ENCODE results near the gene ZFP92.
A peak's percentile ranks its signal among the peaks of the same experiment; 100 is the strongest.

ZFP92 gene

DNA sequence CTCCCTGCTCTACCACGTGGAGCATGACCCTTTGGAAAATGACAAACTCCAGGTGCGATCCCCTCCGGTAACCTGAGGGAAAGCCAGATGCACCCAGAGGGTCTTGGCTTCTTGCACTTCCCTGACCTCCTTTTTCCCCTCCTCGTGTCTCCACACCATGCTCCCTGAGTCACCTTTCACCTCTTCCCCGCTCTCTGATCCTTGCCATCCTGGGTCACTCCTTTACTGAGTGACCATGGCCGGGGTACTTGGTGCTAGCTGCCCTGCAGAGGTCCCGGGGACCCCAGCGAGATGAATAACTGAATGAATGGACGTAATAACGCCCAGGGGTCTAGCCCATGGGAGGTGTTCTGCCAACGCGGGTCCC is 401 bp upstream of the ZFP92 start:
- Histone ChIP-seq H2AFZ (ENCODE audit: low read depth, low read length, severe bottlenecking) (no peak overlapping the region), H3K4me3 (ENCODE audit: insufficient read depth, low read length, poor library complexity, severe bottlenecking) (no peak overlapping the region), H3K9me3 (ENCODE audit: insufficient read depth, low read length) (no peaks in the 10 kb centered on the region), H3F3A (ENCODE audit: insufficient read depth) (no peaks in the 10 kb centered on the region), H3K9ac (ENCODE audit: low read length) (no peak overlapping the region), H3K79me2 (ENCODE audit: insufficient read depth, low read length) (no peaks in the 10 kb centered on the region), H3K9me2 (replicated peaks; ENCODE audit: insufficient read depth, low read length) (no peaks in the 10 kb centered on the region), H3K36me3 (ENCODE audit: low read length) (no peaks in the 10 kb centered on the region), H4K20me1 (ENCODE audit: low read depth, low read length) (no peaks in the 10 kb centered on the region), H3K4me2 (ENCODE audit: low read depth, low read length, poor library complexity, severe bottlenecking) (no peak overlapping the region), H3K27ac (ENCODE audit: low read depth, low read length) (no peak overlapping the region), H3K27me3 (ENCODE audit: low read length) (no peaks in the 10 kb centered on the region)
- TF ChIP-seq EZH2phosphoT487 (conservative IDR thresholded peaks at IDR 0.05; ENCODE audit: low read length): no peak
- TF ChIP-seq, protein P1, sequence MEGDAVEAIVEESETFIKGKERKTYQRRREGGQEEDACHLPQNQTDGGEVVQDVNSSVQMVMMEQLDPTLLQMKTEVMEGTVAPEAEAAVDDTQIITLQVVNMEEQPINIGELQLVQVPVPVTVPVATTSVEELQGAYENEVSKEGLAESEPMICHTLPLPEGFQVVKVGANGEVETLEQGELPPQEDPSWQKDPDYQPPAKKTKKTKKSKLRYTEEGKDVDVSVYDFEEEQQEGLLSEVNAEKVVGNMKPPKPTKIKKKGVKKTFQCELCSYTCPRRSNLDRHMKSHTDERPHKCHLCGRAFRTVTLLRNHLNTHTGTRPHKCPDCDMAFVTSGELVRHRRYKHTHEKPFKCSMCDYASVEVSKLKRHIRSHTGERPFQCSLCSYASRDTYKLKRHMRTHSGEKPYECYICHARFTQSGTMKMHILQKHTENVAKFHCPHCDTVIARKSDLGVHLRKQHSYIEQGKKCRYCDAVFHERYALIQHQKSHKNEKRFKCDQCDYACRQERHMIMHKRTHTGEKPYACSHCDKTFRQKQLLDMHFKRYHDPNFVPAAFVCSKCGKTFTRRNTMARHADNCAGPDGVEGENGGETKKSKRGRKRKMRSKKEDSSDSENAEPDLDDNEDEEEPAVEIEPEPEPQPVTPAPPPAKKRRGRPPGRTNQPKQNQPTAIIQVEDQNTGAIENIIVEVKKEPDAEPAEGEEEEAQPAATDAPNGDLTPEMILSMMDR (IDR thresholded peaks at IDR 0.05; ENCODE audit: insufficient read depth, low read length, poor library complexity, severe bottlenecking): no peak

DNA sequence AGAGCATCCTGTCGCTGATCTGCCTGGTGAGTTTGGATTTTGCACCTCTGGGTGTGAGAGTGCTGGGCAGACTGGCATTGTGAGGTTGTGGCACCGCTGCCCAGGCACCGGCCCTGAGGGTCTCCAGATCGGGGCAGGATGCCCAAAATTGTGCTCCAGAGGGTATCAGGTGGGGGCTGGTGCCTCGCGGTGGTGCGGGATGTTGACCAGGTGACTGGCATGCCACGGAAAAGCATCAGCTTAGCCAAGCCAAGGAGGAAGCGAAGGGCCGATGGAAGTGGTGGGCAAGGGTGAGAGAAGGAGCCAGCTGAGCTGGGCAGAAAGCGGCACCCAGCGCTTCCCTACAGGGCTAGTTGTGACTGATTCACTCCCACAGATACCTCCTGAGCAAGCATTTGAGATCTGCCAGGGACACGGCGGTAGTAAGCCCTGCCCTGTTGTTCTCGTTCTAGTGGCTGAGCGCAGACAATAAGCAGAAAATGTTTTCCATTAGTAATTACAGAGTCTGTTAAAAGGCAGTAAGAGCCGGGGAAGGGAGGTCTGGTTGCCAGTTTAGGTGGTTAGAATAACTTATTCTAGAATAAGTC is 809 bp downstream of the ZFP92 start:
- Histone ChIP-seq H3K4me3 (ENCODE audit: insufficient read depth, low read length, poor library complexity, severe bottlenecking) (no peak overlapping the region), H2AFZ (ENCODE audit: low read depth, low read length, severe bottlenecking) (no peak overlapping the region), H3K27me3 (ENCODE audit: low read length) (no peaks in the 10 kb centered on the region), H3K4me2 (ENCODE audit: low read depth, low read length, poor library complexity, severe bottlenecking) (peak overlapping the region; percentile 35), H3K9me3 (ENCODE audit: insufficient read depth, low read length) (no peaks in the 10 kb centered on the region), H3K9ac (ENCODE audit: low read length) (no peak overlapping the region), H3K27ac (ENCODE audit: low read depth, low read length) (no peak overlapping the region), H4K20me1 (ENCODE audit: low read depth, low read length) (no peaks in the 10 kb centered on the region), H3K79me2 (ENCODE audit: insufficient read depth, low read length) (no peaks in the 10 kb centered on the region), H3F3A (ENCODE audit: insufficient read depth) (no peaks in the 10 kb centered on the region), H3K36me3 (ENCODE audit: low read length) (no peaks in the 10 kb centered on the region), H3K9me2 (replicated peaks; ENCODE audit: insufficient read depth, low read length) (no peaks in the 10 kb centered on the region)
- no peak for TF ChIP-seq EZH2phosphoT487 (conservative IDR thresholded peaks at IDR 0.05; ENCODE audit: low read length)
- TF ChIP-seq, protein P1 (IDR thresholded peaks at IDR 0.05; ENCODE audit: insufficient read depth, low read length, poor library complexity, severe bottlenecking): no peak

DNA sequence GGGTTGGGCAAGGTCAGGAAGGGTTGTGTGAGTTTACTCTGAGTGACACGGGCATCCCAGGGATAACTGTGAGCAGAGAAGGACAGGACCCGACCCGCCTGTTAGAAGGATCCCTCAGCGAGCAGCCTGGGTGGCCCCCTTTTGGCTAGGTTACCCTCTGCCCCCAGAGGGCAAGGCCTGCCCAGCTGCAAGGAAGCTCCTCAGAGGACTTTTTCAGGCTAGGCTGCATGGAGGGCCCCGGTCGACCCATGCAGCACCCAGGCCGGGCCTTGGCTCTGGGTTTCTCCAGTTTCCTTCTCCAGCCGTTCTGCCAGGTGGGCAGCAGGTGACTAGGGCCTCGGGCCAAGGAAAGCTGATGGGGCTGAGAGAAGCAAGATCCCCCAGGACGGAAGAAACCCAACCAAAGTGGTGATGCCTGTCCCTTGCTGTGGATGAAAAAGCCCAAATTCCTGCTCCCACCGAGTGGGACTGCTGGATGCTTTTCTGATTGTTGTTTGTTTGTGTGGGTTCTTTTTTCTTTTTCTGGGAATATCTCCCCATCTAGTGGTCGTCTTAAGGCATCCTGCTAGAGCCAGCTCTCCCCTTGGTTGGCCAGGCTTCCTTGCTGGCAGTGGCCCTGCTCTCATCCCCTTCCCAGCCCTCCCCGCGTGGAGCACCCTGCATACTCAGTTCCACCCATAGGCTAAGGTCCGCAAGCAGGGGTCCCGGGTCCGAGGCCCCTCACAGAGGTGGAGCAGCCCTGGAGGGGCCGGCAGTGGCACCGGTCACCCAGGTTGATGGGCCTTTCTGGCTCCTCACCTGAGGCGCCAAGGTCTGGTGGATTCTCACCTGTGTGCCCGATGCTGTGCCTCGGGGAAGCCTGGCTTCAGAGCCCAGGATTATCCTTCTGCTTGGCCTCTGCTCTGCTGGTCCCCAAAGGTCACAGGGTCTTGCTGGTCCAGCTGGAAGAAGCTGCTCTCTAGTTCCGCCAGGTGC is 1.8 kb downstream of the ZFP92 start:
- no peaks in the 10 kb centered on the region for H3F3A ChIP-seq (ENCODE audit: insufficient read depth)
- no peaks in the 10 kb centered on the region for H3K79me2 ChIP-seq (ENCODE audit: insufficient read depth, low read length)
- no peak overlapping the region for H3K4me2 ChIP-seq (ENCODE audit: low read depth, low read length, poor library complexity, severe bottlenecking)
- TF ChIP-seq EZH2phosphoT487 (conservative IDR thresholded peaks at IDR 0.05; ENCODE audit: low read length): no peak
- TF ChIP-seq, protein P1 (IDR thresholded peaks at IDR 0.05; ENCODE audit: insufficient read depth, low read length, poor library complexity, severe bottlenecking): no peak
- no peak overlapping the region for H3K27ac ChIP-seq (ENCODE audit: low read depth, low read length)
- no peaks in the 10 kb centered on the region for H3K36me3 ChIP-seq (ENCODE audit: low read length)
- H2AFZ ChIP-seq (ENCODE audit: low read depth, low read length, severe bottlenecking): no peak overlapping the region
- no peaks in the 10 kb centered on the region for H3K27me3 ChIP-seq (ENCODE audit: low read length)
- no peak overlapping the region for H3K4me3 ChIP-seq (ENCODE audit: insufficient read depth, low read length, poor library complexity, severe bottlenecking)
- H3K9ac ChIP-seq (ENCODE audit: low read length): no peak overlapping the region
- H4K20me1 ChIP-seq (ENCODE audit: low read depth, low read length): no peaks in the 10 kb centered on the region
- H3K9me2 ChIP-seq (replicated peaks; ENCODE audit: insufficient read depth, low read length): no peaks in the 10 kb centered on the region
- no peaks in the 10 kb centered on the region for H3K9me3 ChIP-seq (ENCODE audit: insufficient read depth, low read length)

Data from SU-DHL-6 (cell line).